Skeletal muscle satellite cell (primary cell): ENCODE measurements around the gene SYPL1. TPM values are rescaled to one million over a fixed set of nuclear protein-coding genes. Genes with fewer than 3 reads are reported as not detected.

Source experiments
- H3K27me3 ChIP-seq: 2 replicates; pipeline ENCODE4 v1.7.0; 2013; ENCODE audit warnings: low read length; ENCODE audit not compliant: control insufficient read depth, insufficient read depth
- H3K36me3 ChIP-seq: 2 replicates; pipeline ENCODE4 v1.7.0; 2013; ENCODE audit warnings: mild to moderate bottlenecking, control low read depth, low read length; ENCODE audit not compliant: insufficient read depth
- H3K4me1 ChIP-seq: 2 replicates; pipeline ENCODE4 v1.7.0; 2013; ENCODE audit warnings: low read length; ENCODE audit not compliant: control insufficient read depth, insufficient read depth
- H3K4me2 ChIP-seq: 2 replicates; pipeline ENCODE4 v1.7.0; 2013; ENCODE audit warnings: mild to moderate bottlenecking, low read length
- H3K4me3 ChIP-seq: 2 replicates; pipeline ENCODE4 v1.7.0; 2013; ENCODE audit warnings: low read length
- H3K9ac ChIP-seq: 2 replicates; pipeline ENCODE4 v1.7.0; 2013; ENCODE audit warnings: mild to moderate bottlenecking, low read depth, low read length, moderate library complexity
- H3K9me3 ChIP-seq: replicated peaks from 2 replicates; pipeline ENCODE4 v1.7.0; 2013; ENCODE audit warnings: mild to moderate bottlenecking, control low read depth, low read length
- total RNA-seq: library from RNA; depleted of rRNA; stranded (reverse); fragments of >200 nt; gene quantifications from 2 replicates; pipeline ENCODE4 v1.2.3, GENCODE V29; 2012; rRNA removed

The SYPL1 gene
- 33.4 and 39.8 TPM in 2 replicates for total RNA-seq

DNA sequence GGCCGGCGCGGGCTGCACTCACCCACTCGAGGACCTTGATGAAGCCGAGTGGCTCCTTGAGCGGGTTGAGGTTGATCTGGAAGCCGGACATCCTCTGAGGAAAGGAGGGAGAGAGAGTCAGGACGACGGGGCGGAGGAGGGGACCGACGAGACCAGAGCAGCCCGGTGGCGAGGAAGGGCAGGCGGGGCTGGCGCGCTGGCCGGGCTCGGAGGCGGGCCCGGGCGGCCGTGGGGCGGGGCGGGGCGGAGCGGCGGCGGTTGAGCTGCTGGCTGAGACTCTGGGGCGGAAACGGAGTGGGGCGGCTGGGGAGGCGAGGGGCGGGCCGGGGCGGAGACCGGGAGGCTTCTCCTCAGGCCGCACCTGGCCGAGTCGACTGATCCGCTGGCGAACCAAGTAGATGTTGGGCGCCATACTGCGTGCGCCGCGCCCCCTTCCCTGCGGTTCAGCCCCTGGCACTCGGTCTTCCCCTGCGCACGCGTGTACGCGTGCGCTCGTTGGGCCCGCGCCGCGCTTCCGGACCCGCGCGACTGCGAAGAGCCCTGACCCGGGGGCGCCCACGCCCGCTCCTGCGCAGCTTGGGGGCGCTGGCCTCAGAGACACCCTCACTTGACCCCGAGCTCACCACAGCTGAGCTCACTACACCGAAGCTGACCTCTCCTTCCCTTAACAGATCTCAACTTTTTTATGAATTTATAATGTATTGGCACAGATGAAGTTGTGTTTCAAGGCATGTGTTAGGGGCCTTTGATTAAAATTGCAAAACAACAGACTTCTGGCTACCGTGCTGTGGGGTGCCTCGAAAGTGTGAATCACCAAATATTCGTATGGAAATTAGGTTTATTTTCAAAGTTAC is at the start of gene SYPL1:
Gene SYPL1, minus strand, starts transcription at position 195 of the 854 bp plus-strand sequence. Its CDS starts 104 bp downstream, at position 91.
- Histone ChIP-seq H3K9ac (peak within 1 kb of the TSS; percentile 96), H3K9me3 (no peaks in the 10 kb centered on the region), H3K36me3 (no peaks in the 10 kb centered on the region), H3K27me3 (no peaks in the 10 kb centered on the region), H3K4me3 (peak within 1 kb of the TSS; percentile 89), H3K4me2 (peak within 1 kb of the TSS; percentile 93), H3K4me1 (peaks cover 26% of the 10 kb centered on the region)

DNA sequence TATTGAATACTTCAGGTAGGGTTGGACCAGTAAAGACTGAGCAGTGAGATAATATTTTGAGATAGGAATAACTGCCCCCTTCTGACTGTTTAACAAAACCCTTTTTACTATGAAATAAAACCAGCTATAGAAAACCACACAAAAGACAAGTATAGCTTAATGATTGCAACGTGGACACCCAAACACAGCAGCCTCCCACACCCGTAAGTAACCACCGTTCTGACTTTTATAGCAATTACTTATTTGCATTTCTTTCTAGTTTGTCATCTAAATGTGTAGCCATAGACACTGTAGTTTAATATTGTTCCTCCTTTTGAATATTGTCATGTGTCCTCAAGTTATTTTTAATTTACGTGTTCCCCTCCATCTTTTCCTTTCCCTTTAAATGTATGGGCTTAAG is 42.9 kb upstream of the SYPL1 start:
- Histone ChIP-seq H3K9ac (no peak overlapping the region), H3K4me1 (peaks cover 4% of the 10 kb centered on the region), H3K36me3 (no peaks in the 10 kb centered on the region), H3K27me3 (peaks cover 27% of the 10 kb centered on the region), H3K9me3 (no peaks in the 10 kb centered on the region), H3K4me2 (no peak overlapping the region), H3K4me3 (no peak overlapping the region)

DNA sequence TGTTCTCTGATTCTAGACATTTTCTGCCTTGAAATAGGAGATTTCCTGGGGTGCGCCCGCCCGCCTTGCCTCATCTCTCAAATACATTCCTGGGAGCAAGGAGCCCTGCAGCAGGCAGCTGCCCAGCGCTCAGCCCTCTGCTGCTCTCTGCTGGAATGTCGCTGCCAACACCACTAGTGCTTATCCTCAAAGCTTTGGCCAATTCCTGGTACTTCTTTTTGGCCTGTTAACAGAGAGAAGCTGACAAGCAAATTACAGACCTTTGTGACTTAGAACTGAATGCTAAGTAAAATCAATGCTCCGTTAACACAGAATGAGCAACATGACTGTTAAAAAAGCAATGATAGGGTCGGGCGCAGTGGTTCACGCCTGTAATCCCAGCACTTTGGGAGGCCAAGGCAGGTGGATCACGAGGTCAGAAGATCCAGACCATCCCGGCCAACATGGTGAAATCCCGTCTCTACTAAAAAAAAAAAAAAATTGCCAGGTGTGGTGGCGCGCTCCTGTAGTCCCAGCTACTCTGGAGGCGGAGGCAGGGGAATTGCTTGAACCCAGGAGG is 41.9 kb upstream of the SYPL1 start:
- Histone ChIP-seq H3K4me3 (peak overlapping the region; percentile 46), H3K9me3 (no peaks in the 10 kb centered on the region), H3K36me3 (no peaks in the 10 kb centered on the region), H3K27me3 (peaks cover 23% of the 10 kb centered on the region), H3K4me1 (peaks cover 4% of the 10 kb centered on the region), H3K4me2 (peak overlapping the region; percentile 74), H3K9ac (no peak overlapping the region)

DNA sequence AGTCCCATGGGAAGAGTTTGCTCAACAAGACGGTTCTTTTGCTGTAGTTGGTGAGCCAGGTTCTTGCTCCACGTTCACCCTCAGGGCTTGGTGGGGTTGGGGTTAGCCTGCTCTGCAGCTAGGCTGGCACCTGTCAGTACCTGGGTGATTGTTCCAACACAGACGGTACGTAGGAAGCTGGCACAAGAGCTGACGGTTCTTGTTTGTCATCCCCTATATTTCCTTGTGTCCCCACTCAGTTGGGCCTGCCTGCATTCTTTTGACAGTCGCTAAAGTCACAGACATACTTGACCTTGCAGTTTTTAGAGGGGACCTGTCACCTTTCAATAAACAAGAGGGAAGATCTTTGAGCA is 40.2 kb upstream of the SYPL1 start:
- H3K4me1 ChIP-seq: peaks cover 4% of the 10 kb centered on the region
- peaks cover 24% of the 10 kb centered on the region for H3K27me3 ChIP-seq
- no peak overlapping the region for H3K4me2 ChIP-seq
- no peak overlapping the region for H3K4me3 ChIP-seq
- no peak overlapping the region for H3K9ac ChIP-seq
- H3K36me3 ChIP-seq: no peaks in the 10 kb centered on the region
- no peaks in the 10 kb centered on the region for H3K9me3 ChIP-seq

DNA sequence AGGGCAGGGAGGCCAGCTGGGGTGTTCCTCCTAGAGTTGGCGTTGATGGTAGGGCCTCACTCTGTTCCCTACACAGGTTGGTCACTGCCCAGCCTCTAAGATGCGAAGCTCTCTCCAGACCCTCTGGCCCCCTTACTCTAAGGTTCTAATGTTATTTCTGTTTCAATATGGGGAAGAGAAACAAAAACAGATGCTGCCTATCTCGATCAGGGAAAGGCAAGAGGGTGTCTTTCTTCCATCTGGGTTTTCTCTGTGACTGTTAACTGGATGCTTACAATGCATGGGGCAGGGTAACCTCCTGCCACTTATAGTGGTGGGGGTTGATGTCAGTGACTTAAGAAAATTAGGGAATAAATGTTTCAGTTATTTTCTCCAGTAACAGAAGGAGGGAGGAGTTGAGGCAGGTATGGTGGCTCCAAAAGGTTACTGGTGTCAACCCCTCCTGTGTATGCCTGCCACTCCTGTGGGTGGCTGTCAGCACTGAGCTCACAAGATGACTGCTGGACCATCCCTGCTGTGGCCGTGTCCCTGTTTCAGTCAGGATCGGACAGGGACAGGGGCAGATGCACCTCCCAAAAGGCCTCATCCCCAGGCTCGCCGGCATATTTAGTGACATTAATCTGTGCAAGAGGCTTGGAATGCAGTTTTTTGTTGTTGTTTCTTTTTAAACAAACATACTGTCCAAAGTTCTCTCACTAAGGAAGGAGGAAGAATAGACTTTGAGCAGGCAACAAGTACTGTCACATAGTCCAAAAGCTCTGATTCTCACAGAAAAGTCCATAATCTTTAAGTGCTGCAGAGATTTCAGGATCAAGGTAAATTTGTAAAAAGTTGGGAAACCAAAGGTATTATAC is 39.6 kb upstream of the SYPL1 start:
- peaks cover 4% of the 10 kb centered on the region for H3K4me1 ChIP-seq
- no peaks in the 10 kb centered on the region for H3K9me3 ChIP-seq
- H3K9ac ChIP-seq: no peak overlapping the region
- peaks cover 21% of the 10 kb centered on the region for H3K27me3 ChIP-seq
- H3K4me2 ChIP-seq: no peak overlapping the region
- H3K36me3 ChIP-seq: no peaks in the 10 kb centered on the region
- H3K4me3 ChIP-seq: no peak overlapping the region

DNA sequence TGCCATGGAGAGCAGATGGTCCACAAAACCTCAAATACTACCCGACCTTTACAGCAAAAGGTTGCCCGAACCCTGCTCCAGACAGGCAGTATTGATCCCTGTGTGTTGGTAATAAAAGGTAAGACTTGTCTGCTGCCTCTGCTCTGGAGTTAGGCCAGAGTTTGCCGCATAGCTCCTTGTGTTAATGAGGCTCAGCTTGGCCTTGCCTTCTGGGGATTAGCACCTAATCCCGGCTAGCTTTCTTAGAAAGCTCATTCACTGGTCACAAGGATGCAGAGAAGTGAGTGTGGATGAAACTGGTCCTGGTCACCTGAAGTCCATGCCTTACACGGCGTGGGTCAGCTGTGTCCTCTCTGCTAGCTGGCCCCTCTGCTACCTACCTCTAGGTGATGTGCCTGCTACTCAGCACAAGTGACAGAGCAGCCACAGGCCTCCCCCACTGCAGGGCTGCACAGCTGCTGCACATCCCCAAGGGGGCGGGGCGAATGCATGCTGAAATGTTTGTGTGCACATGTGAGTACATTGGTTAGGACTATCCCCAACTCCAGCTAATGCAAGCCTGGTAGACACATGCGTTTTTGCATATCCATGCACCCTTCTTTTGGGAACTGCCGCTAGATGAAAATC is 31.7 kb upstream of the SYPL1 start:
- Histone ChIP-seq H3K4me1 (peaks cover 20% of the 10 kb centered on the region), H3K27me3 (peaks cover 12% of the 10 kb centered on the region), H3K9ac (no peak overlapping the region), H3K4me2 (no peak overlapping the region), H3K9me3 (no peaks in the 10 kb centered on the region), H3K4me3 (no peak overlapping the region), H3K36me3 (no peaks in the 10 kb centered on the region)

DNA sequence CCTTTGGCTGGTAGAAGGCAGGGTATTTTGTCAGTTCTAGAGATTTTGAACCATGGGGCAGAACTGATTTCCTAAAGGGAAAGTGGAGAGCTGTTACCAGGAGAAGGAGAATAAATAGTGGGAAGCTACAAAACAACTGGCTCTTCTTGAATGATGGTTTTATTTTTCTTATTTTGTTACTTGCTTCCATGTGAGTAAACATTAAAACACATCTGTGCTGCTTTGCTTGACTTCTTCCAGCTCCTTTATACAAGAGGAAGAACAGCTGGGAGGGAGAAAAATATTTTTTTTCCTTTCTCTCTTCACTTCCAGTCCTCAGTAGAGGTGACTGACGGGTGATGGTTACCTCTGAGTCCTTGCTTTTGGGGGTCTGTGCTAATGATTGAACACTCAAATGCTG is 30.0 kb upstream of the SYPL1 start:
- H3K4me1 ChIP-seq: peaks cover 20% of the 10 kb centered on the region
- H3K9ac ChIP-seq: no peak overlapping the region
- no peak overlapping the region for H3K4me2 ChIP-seq
- no peaks in the 10 kb centered on the region for H3K9me3 ChIP-seq
- H3K4me3 ChIP-seq: no peak overlapping the region
- no peaks in the 10 kb centered on the region for H3K36me3 ChIP-seq
- H3K27me3 ChIP-seq: peaks cover 4% of the 10 kb centered on the region

DNA sequence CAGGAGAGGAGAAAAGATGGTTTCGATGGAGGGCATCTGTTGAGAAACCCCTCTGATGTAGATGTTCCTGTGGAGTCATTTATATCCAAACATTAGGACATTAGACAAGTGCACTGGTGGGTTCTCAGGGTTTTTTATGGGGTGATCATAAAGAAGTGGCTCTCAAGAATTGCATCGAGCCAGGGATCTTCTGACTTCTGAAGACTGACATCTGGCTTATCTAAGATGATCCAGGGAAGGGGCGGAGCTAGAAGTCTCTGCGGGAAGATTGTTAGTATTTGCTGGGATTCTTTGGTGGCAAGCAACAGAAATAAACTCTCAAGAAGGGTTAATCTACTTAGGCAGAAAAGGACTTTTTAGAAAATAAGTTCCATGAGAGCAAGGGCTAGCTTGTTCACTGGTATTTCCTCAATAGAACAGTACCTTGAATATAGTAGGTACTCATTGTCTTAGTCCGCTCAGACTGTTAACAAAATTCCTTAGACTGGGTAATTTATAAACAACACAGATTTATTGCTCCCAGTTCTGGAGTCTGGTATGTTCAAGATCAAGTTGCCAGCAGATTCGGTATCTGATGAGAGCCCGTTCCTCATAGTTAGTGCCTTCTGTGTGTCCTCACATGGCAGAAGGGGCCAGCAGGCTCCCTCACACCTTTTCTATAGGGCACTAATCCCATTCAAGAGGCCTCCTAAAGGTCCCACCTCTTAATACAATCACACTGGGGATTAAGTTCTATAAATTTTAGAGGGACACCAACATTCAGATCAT is 28.5 kb upstream of the SYPL1 start:
- H3K9ac ChIP-seq: no peak overlapping the region
- H3K4me3 ChIP-seq: no peak overlapping the region
- H3K36me3 ChIP-seq: no peaks in the 10 kb centered on the region
- H3K9me3 ChIP-seq: no peaks in the 10 kb centered on the region
- H3K4me1 ChIP-seq: peaks cover 20% of the 10 kb centered on the region
- peaks cover 4% of the 10 kb centered on the region for H3K27me3 ChIP-seq
- H3K4me2 ChIP-seq: peak overlapping the region; percentile 50

DNA sequence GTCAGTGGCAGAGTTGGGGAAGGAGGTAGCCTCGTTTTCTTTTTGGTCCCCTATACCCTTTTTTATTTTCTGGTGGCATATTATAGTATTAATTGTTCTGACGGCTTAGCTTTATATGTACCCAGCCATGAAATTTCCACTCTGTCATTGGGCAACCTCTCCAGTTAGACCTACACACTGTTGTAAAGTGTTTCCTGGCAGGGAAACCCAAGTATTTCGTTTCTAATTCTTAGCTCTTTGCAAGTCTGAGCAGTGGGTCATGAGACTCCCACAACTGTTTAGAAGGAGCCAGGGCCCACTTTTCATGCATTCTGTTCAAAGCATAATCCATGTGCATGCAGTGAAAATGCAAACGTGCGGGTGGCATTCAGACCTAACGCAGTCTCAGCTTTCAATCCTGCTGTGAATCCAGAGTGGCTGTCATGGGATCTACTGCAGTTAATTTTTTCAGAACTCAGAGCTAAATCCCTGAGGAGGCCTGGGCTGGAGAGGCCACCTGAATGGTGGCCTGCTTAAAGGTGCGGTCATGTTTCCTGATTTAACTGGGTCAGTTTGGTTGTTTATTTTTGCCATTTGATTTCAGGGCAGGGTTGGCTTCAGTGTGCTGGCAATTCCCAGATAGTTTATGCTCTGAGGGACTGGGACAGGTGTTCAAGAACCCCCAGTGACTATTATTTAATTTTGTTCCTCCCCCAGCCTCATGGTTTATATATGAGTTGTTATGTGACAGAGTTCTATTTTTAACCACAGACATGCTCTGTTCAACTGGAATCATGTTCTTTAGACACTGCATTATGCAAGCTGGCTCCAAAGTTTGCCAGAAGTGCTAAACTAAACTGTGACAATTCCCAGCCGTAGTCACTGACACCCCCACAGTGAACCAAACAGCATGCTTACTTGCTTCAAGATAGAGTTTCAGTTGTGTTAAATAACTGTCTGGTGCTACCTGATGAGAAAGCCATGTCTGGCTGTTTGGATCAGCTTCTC is 27.4 kb upstream of the SYPL1 start:
- Histone ChIP-seq H3K9me3 (no peaks in the 10 kb centered on the region), H3K27me3 (peaks cover 4% of the 10 kb centered on the region), H3K36me3 (no peaks in the 10 kb centered on the region), H3K9ac (peak overlapping the region; percentile 34), H3K4me1 (peaks cover 15% of the 10 kb centered on the region), H3K4me2 (peak overlapping the region; percentile 50), H3K4me3 (no peak overlapping the region)

DNA sequence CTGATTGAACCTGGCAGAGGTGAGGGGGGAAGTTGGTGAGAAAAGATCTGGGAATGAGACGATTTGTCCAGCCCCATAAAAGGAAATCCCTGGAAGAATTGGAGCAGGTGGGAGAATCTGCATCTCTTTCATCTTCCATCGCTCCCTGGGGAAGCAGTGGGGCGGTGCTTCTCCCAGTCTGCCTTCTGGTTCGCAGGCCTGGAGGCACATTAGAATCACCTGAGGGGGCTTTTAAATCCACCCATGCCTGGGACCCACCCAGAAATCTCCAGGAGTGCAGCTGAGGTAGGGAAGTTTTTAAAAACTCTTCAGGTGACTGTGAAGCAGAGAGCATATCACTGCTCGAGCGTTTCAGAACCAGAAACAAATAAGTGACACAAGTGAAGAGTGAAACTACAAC is 26.7 kb upstream of the SYPL1 start:
- no peak overlapping the region for H3K4me3 ChIP-seq
- no peak overlapping the region for H3K4me2 ChIP-seq
- H3K4me1 ChIP-seq: peaks cover 15% of the 10 kb centered on the region
- no peaks in the 10 kb centered on the region for H3K9me3 ChIP-seq
- H3K36me3 ChIP-seq: no peaks in the 10 kb centered on the region
- no peak overlapping the region for H3K9ac ChIP-seq
- H3K27me3 ChIP-seq: peaks cover 4% of the 10 kb centered on the region
